ENCODE measurements around the gene CATSPER1.

CATSPER1 gene

GRCh38 chr11:65997286-65997685 lies 29.0 kb downstream of the CATSPER1 start:
- no peak for DNase-seq

GRCh38 chr11:65992056-65992455 lies 34.2 kb downstream of the CATSPER1 start:
- no peak for DNase-seq

GRCh38 chr11:65988791-65989592 lies 37.3 kb downstream of the CATSPER1 start:
- peak; percentile 87 to 97 for DNase-seq

- no peak for DNase-seq
Observed at GRCh38 chr11:65987336-65987735, 38.9 kb downstream of the CATSPER1 start.

- no peak for DNase-seq
Observed at GRCh38 chr11:65983589-65983987, 42.7 kb downstream of the CATSPER1 start.

- no peak for DNase-seq
Observed at GRCh38 chr11:65982824-65983588, 43.3 kb downstream of the CATSPER1 start.

GRCh38 chr11:65981972-65982823 lies 44.1 kb downstream of the CATSPER1 start:
- no peak for DNase-seq

GRCh38 chr11:65981101-65981740 lies 45.1 kb downstream of the CATSPER1 start:
- no peak for DNase-seq

- DNase-seq: no peak
Observed at GRCh38 chr11:65979261-65979759, 47.0 kb downstream of the CATSPER1 start.

- DNase-seq: no peak
Observed at GRCh38 chr11:65978391-65979238, 47.7 kb downstream of the CATSPER1 start.

GRCh38 chr11:65977621-65978390 lies 48.5 kb downstream of the CATSPER1 start:
- no peak for DNase-seq

GRCh38 chr11:65976216-65977176 lies 49.8 kb downstream of the CATSPER1 start:
- no peak for DNase-seq

GRCh38 chr11:65975771-65976170 lies 50.5 kb downstream of the CATSPER1 start:
- no peak for DNase-seq

GRCh38 chr11:65973439-65974110 lies 52.7 kb downstream of the CATSPER1 start:
- no peak for DNase-seq

GRCh38 chr11:65972116-65972515 lies 54.2 kb downstream of the CATSPER1 start:
- DNase-seq: no peak

GRCh38 chr11:65968600-65969482 lies 57.4 kb downstream of the CATSPER1 start:
- no peak for DNase-seq

GRCh38 chr11:65967329-65967934 lies 58.8 kb downstream of the CATSPER1 start:
- no peak for DNase-seq

Measured in activated CD4-positive, alpha-beta T cell treated with anti-CD3 and anti-CD28 coated beads for 4 hours (primary cell).